HepG2 (cell line): Measurements from ENCODE around the gene OGFOD3. TPM values are rescaled to one million over a fixed set of nuclear protein-coding genes. Genes with fewer than 3 reads are reported as not detected.

Source experiments
- AGO1 ChIP-seq: fragments of 200-400 bp; formaldehyde crosslinking; IDR thresholded peaks from 2 replicates; pipeline ENCODE4 v1.6.1; 2017; ENCODE audit warnings: mild to moderate bottlenecking, low read depth, low read length, moderate library complexity; ENCODE audit not compliant: poor library complexity, severe bottlenecking
- GTF2F1 ChIP-seq: fragments of 150-350 bp; IDR thresholded peaks from 2 replicates; pipeline ENCODE4 v1.6.1; 2014; ENCODE audit warnings: low read length
- GTF3A ChIP-seq: sonication (generic); formaldehyde crosslinking; conservative IDR thresholded peaks from 2 replicates; pipeline ENCODE4 v1.4.0; 2020; ENCODE audit warnings: mild to moderate bottlenecking, missing genetic modification reagents
- KDM5B ChIP-seq: sonication (generic); formaldehyde crosslinking; IDR thresholded peaks from 2 replicates; pipeline ENCODE4 v1.4.0; 2020; ENCODE audit warnings: missing genetic modification reagents, mild to moderate bottlenecking, borderline replicate concordance
- MED8 ChIP-seq: sonication (generic); formaldehyde crosslinking; IDR thresholded peaks from 2 replicates; pipeline ENCODE4 v1.8.1; 2023; ENCODE audit warnings: mild to moderate bottlenecking, missing genetic modification reagents; ENCODE audit not compliant: insufficient replicate concordance
- SMYD3 ChIP-seq: sonication (generic); formaldehyde crosslinking; IDR thresholded peaks from 2 replicates; pipeline ENCODE4 v1.8.1; 2023; ENCODE audit warnings: mild to moderate bottlenecking, missing genetic modification reagents
- SSRP1 ChIP-seq: IDR thresholded peaks from 2 replicates; pipeline ENCODE4 v1.6.1; 2016; ENCODE audit warnings: control low read depth
- TCF7 ChIP-seq: sonication (generic); IDR thresholded peaks from 2 replicates; pipeline ENCODE4 v1.6.1; 2016; ENCODE audit warnings: antibody characterized with exemption, low read depth
- ZBTB39 ChIP-seq: sonication (generic); formaldehyde crosslinking; IDR thresholded peaks from 2 replicates; pipeline ENCODE4 v1.5.0; 2020; ENCODE audit warnings: missing genetic modification reagents
- ZNF496 ChIP-seq: sonication (generic); formaldehyde crosslinking; IDR thresholded peaks from 2 replicates; pipeline ENCODE4 v1.8.1; 2023; ENCODE audit warnings: mild to moderate bottlenecking, moderate library complexity, missing genetic modification reagents; ENCODE audit not compliant: insufficient replicate concordance
- ZNF510 ChIP-seq: sonication (generic); formaldehyde crosslinking; IDR thresholded peaks from 2 replicates; pipeline ENCODE4 v1.4.0; 2020; ENCODE audit warnings: low read depth, mild to moderate bottlenecking, missing genetic modification reagents
- ZNF629 ChIP-seq: sonication (generic); formaldehyde crosslinking; conservative IDR thresholded peaks from 2 replicates; pipeline ENCODE4 v1.5.0; 2020; ENCODE audit warnings: missing genetic modification reagents
- ZNF713 ChIP-seq: sonication (generic); formaldehyde crosslinking; IDR thresholded peaks from 2 replicates; pipeline ENCODE4 v1.4.0; 2020; ENCODE audit warnings: mild to moderate bottlenecking, missing genetic modification reagents
- polyA plus RNA-seq, 8 experiments: library from polyadenylated mRNA; depleted of rRNA in 3 of 8; stranded (reverse) in 7 of 8; unstranded in 1 of 8; fragments of >200 nt; fragmentation: Illumina TruSeq in 4 of 8; extraction: Trizol in 4 of 8; gene quantifications; 2 replicates each; pipeline versions ENCODE4 v1.2.1 to v1.2.3, GENCODE V29; 2011 to 2016; ENCODE audit warnings: low read depth in 4 of 8, missing spikeins in 1 of 8, mixed read lengths in 1 of 8; ENCODE audit not compliant: insufficient read depth in 1 of 8
- total RNA-seq, 5 experiments: library from RNA; depleted of rRNA; stranded (reverse); fragments of >200 nt; fragmentation: Illumina TruSeq; extraction: Trizol; gene quantifications; 2 replicates each; pipeline ENCODE4 v1.2.3, GENCODE V29; 2016; ENCODE audit warnings: low read depth in 1 of 5
- TF ChIP-seq, protein P1 (sequence below): fragments of 450-650 bp; IDR thresholded peaks from 2 replicates; pipeline ENCODE4 v1.6.1; 2017; ENCODE audit warnings: mild to moderate bottlenecking
- TF ChIP-seq, protein P2 (sequence below): sonication (generic); formaldehyde crosslinking; IDR thresholded peaks from 2 replicates; pipeline ENCODE4 v1.4.0; 2020; ENCODE audit warnings: mild to moderate bottlenecking, missing genetic modification reagents, borderline replicate concordance
- TF ChIP-seq, protein P3 (sequence below): sonication (generic); formaldehyde crosslinking; IDR thresholded peaks from 2 replicates; pipeline ENCODE4 v1.4.0; 2020; ENCODE audit warnings: missing genetic modification reagents, borderline replicate concordance

OGFOD3 gene
- total and polyA plus RNA-seq, 2 of the 13 experiments (the other 11 are each of a cell fraction or from before 2014, with no cell fraction given): 40.0 to 42.1 TPM

DNA sequence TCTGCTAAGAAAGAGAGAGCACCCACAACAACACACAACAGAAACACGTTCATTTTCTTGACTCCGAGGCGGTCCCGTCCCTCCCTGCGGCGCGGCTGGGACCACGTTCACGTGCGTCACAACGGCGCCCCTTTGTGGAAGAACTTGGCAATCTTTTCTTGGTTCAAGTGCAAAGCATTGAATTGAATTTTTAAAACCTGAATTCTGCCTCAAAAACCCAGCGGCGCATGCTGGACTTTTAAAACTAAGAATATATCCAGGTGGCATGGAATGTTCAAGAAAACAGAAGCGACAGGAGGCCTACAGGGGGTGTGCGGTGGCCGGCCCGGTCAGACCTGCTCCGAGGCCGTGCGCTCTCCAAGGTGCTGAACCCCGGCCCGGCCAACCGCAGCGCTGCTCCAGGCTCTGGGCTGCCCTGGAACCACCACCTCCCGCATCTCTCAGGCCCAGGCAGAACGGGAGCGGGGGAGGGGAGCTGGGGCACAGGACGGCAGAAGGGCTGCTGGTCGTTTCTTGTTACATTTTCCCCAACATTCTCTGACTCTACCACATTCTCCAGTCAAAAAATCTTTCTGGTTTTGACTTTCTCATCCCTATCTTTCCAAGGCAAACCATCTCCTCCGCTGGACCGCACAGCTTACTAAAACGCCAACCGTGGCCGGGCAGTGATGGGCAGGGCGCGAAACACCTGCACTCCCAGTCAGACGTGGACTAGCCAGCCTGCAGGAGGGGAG is 3.7 kb downstream of the OGFOD3 start (continued):
- TF ChIP-seq, protein P1, sequence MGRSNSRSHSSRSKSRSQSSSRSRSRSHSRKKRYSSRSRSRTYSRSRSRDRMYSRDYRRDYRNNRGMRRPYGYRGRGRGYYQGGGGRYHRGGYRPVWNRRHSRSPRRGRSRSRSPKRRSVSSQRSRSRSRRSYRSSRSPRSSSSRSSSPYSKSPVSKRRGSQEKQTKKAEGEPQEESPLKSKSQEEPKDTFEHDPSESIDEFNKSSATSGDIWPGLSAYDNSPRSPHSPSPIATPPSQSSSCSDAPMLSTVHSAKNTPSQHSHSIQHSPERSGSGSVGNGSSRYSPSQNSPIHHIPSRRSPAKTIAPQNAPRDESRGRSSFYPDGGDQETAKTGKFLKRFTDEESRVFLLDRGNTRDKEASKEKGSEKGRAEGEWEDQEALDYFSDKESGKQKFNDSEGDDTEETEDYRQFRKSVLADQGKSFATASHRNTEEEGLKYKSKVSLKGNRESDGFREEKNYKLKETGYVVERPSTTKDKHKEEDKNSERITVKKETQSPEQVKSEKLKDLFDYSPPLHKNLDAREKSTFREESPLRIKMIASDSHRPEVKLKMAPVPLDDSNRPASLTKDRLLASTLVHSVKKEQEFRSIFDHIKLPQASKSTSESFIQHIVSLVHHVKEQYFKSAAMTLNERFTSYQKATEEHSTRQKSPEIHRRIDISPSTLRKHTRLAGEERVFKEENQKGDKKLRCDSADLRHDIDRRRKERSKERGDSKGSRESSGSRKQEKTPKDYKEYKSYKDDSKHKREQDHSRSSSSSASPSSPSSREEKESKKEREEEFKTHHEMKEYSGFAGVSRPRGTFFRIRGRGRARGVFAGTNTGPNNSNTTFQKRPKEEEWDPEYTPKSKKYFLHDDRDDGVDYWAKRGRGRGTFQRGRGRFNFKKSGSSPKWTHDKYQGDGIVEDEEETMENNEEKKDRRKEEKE: no peak
- TF ChIP-seq KDM5B (peak; percentile 94), GTF3A (no peak), GTF2F1 (no peak), MED8 (CRISPR knock-in tag) (peak; percentile 47), ZNF496 (CRISPR knock-in tag) (no peak), SMYD3 (CRISPR knock-in tag) (peak; percentile 91), ZNF510 (CRISPR knock-in tag) (peak; percentile 93), SSRP1 (CRISPR knock-in tag) (no peak), TCF7 (no peak), AGO1 (peak; percentile 62), ZBTB39 (CRISPR knock-in tag) (no peak), ZNF713 (CRISPR knock-in tag) (no peak), ZNF629 (CRISPR knock-in tag) (0 out of 2 replicates have a peak, but pooled peaks have one; percentile 24)
- TF ChIP-seq, protein P2, sequence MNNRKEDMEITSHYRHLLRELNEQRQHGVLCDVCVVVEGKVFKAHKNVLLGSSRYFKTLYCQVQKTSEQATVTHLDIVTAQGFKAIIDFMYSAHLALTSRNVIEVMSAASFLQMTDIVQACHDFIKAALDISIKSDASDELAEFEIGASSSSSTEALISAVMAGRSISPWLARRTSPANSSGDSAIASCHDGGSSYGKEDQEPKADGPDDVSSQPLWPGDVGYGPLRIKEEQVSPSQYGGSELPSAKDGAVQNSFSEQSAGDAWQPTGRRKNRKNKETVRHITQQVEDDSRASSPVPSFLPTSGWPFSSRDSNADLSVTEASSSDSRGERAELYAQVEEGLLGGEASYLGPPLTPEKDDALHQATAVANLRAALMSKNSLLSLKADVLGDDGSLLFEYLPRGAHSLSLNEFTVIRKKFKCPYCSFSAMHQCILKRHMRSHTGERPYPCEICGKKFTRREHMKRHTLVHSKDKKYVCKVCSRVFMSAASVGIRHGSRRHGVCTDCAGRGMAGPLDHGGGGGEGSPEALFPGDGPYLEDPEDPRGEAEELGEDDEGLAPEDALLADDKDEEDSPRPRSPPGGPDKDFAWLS (CRISPR knock-in tag): no peak
- TF ChIP-seq, protein P3, sequence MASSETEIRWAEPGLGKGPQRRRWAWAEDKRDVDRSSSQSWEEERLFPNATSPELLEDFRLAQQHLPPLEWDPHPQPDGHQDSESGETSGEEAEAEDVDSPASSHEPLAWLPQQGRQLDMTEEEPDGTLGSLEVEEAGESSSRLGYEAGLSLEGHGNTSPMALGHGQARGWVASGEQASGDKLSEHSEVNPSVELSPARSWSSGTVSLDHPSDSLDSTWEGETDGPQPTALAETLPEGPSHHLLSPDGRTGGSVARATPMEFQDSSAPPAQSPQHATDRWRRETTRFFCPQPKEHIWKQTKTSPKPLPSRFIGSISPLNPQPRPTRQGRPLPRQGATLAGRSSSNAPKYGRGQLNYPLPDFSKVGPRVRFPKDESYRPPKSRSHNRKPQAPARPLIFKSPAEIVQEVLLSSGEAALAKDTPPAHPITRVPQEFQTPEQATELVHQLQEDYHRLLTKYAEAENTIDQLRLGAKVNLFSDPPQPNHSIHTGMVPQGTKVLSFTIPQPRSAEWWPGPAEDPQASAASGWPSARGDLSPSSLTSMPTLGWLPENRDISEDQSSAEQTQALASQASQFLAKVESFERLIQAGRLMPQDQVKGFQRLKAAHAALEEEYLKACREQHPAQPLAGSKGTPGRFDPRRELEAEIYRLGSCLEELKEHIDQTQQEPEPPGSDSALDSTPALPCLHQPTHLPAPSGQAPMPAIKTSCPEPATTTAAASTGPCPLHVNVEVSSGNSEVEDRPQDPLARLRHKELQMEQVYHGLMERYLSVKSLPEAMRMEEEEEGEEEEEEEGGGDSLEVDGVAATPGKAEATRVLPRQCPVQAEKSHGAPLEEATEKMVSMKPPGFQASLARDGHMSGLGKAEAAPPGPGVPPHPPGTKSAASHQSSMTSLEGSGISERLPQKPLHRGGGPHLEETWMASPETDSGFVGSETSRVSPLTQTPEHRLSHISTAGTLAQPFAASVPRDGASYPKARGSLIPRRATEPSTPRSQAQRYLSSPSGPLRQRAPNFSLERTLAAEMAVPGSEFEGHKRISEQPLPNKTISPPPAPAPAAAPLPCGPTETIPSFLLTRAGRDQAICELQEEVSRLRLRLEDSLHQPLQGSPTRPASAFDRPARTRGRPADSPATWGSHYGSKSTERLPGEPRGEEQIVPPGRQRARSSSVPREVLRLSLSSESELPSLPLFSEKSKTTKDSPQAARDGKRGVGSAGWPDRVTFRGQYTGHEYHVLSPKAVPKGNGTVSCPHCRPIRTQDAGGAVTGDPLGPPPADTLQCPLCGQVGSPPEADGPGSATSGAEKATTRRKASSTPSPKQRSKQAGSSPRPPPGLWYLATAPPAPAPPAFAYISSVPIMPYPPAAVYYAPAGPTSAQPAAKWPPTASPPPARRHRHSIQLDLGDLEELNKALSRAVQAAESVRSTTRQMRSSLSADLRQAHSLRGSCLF: peak; percentile 98
